SK-N-MC (cell line): ENCODE results near the gene PITRM1.

Source experiments
- DNase-seq: peaks from one replicate; pipeline ENCODE4 v3.0.0-alpha.2; 2011; ENCODE audit warnings: low read depth, low spot score
- H3K27ac ChIP-seq: fragments of 200-600 bp; sonication (generic); 2 replicates; pipeline ENCODE4 v1.5.1; 2016; ENCODE audit warnings: mixed run types
- H3K36me3 ChIP-seq: fragments of 200-600 bp; sonication (generic); 2 replicates; pipeline ENCODE4 v1.6.1; 2017; ENCODE audit warnings: antibody characterized with exemption, low read length, mixed read lengths; ENCODE audit not compliant: insufficient read depth
- H3K4me3 ChIP-seq: fragments of 200-600 bp; sonication (generic); 2 replicates; pipeline ENCODE4 v1.5.1; 2016
- H3K9ac ChIP-seq: fragments of 200-600 bp; sonication (generic); 2 replicates; pipeline ENCODE4 v1.8.0; 2017; ENCODE audit warnings: mixed run types, mixed read lengths; ENCODE audit not compliant: insufficient read length
- H3K9me3 ChIP-seq: fragments of 200-600 bp; sonication (generic); 2 replicates; pipeline ENCODE4 v1.6.1; 2017; ENCODE audit warnings: low read depth, mild to moderate bottlenecking, antibody characterized with exemption, low read length, moderate library complexity, mixed read lengths
- EZH2 ChIP-seq: fragments of 200-600 bp; sonication (generic); IDR thresholded peaks from one replicate; pipeline ENCODE4 v1.6.1; 2017; ENCODE audit warnings: antibody characterized with exemption
- FOXP2 ChIP-seq: optimal IDR thresholded peaks from 2 replicates; pipeline ENCODE3; 2011; ENCODE audit warnings: mild to moderate bottlenecking, moderate library complexity; ENCODE audit not compliant: insufficient read depth; ENCODE audit errors: extremely low read length, control extremely low read depth
- POLR2AphosphoS5 ChIP-seq: IDR thresholded peaks from 2 replicates; pipeline ENCODE4 v1.6.1; 2012; ENCODE audit warnings: mild to moderate bottlenecking, low read depth, low read length, borderline replicate concordance

PITRM1 gene

GRCh38 chr10:3105905-3106304 is 66.7 kb downstream of the PITRM1 start:
- DNase-seq: no peak
- H3K36me3 ChIP-seq: peaks cover 55% of the 10 kb centered on the region

GRCh38 chr10:3105166-3105565 is 67.4 kb downstream of the PITRM1 start:
- no peak for DNase-seq
- Histone ChIP-seq H3K4me3 (no peak overlapping the region), H3K9me3 (no peaks in the 10 kb centered on the region), H3K9ac (no peak overlapping the region), H3K36me3 (peaks cover 54% of the 10 kb centered on the region), H3K27ac (no peak overlapping the region)
- TF ChIP-seq POLR2AphosphoS5: no peak
- no peak for TF ChIP-seq EZH2
- no peak for TF ChIP-seq FOXP2

More at GRCh38 chr10:3105905-3106304, 66.7 kb downstream of the PITRM1 start:
- Histone ChIP-seq H3K4me3 (no peak overlapping the region), H3K27ac (no peak overlapping the region), H3K9me3 (no peaks in the 10 kb centered on the region), H3K9ac (no peak overlapping the region)
- TF ChIP-seq EZH2: no peak
- no peak for TF ChIP-seq POLR2AphosphoS5
- no peak for TF ChIP-seq FOXP2

- no peak for TF ChIP-seq EZH2
- TF ChIP-seq POLR2AphosphoS5: no peak
- no peak for TF ChIP-seq FOXP2
- Histone ChIP-seq H3K27ac (no peak overlapping the region), H3K36me3 (peaks cover 60% of the 10 kb centered on the region)
Observed at GRCh38 chr10:3104251-3104918, 68.2 kb downstream of the PITRM1 start.

GRCh38 chr10:3103646-3104045 is 68.9 kb downstream of the PITRM1 start:
- H3K9me3 ChIP-seq: no peaks in the 10 kb centered on the region
- no peak overlapping the region for H3K4me3 ChIP-seq
- peaks cover 60% of the 10 kb centered on the region for H3K36me3 ChIP-seq
- no peak overlapping the region for H3K9ac ChIP-seq
- no peak for DNase-seq
- no peak overlapping the region for H3K27ac ChIP-seq
- no peak for TF ChIP-seq FOXP2
- no peak for TF ChIP-seq EZH2
- TF ChIP-seq POLR2AphosphoS5: no peak

More at GRCh38 chr10:3104251-3104918, 68.2 kb downstream of the PITRM1 start:
- H3K4me3 ChIP-seq: no peak overlapping the region
- H3K9me3 ChIP-seq: no peaks in the 10 kb centered on the region
- H3K9ac ChIP-seq: no peak overlapping the region
- DNase-seq: no peak

- no peak for TF ChIP-seq FOXP2
- Histone ChIP-seq H3K9ac (no peak overlapping the region), H3K9me3 (no peaks in the 10 kb centered on the region), H3K4me3 (no peak overlapping the region), H3K36me3 (peaks cover 53% of the 10 kb centered on the region), H3K27ac (no peak overlapping the region)
- DNase-seq: no peak
Observed at GRCh38 chr10:3102720-3103427, 69.7 kb downstream of the PITRM1 start.

- TF ChIP-seq POLR2AphosphoS5: no peak
- no peak overlapping the region for H3K27ac ChIP-seq
- H3K9ac ChIP-seq: no peak overlapping the region
- H3K9me3 ChIP-seq: no peaks in the 10 kb centered on the region
- peaks cover 51% of the 10 kb centered on the region for H3K36me3 ChIP-seq
- DNase-seq: no peak
- no peak overlapping the region for H3K4me3 ChIP-seq
Observed at GRCh38 chr10:3100856-3101640, 71.5 kb downstream of the PITRM1 start.

GRCh38 chr10:3100093-3100792 is 72.3 kb downstream of the PITRM1 start:
- peaks cover 50% of the 10 kb centered on the region for H3K36me3 ChIP-seq
- no peak for DNase-seq
- TF ChIP-seq POLR2AphosphoS5 (no peak), EZH2 (no peak), FOXP2 (no peak)
- H3K4me3 ChIP-seq: no peak overlapping the region
- H3K9ac ChIP-seq: no peak overlapping the region
- no peaks in the 10 kb centered on the region for H3K9me3 ChIP-seq
- H3K27ac ChIP-seq: no peak overlapping the region

GRCh38 chr10:3099291-3100092 is 73.1 kb downstream of the PITRM1 start:
- H3K4me3 ChIP-seq: no peak overlapping the region
- H3K9ac ChIP-seq: no peak overlapping the region
- H3K27ac ChIP-seq: peak overlapping the region; percentile 31; the same call in 1 of the 2 replicates
- peaks cover 46% of the 10 kb centered on the region for H3K36me3 ChIP-seq
- no peak for DNase-seq
- H3K9me3 ChIP-seq: no peaks in the 10 kb centered on the region
- no peak for TF ChIP-seq EZH2
- TF ChIP-seq FOXP2: no peak
- no peak for TF ChIP-seq POLR2AphosphoS5
